H1 (cell line): ENCODE measurements around the gene TERF2IP. TPM values are rescaled to one million over a fixed set of nuclear protein-coding genes. Genes with fewer than 3 reads are reported as not detected.

Source experiments
- BRCA1 ChIP-seq: IDR thresholded peaks from 2 replicates; pipeline ENCODE4 v1.6.1; 2012; ENCODE audit warnings: low read depth, low read length, improper control_type of control experiment
- CHD2 ChIP-seq: IDR thresholded peaks from 2 replicates; pipeline ENCODE4 v1.6.1; 2012; ENCODE audit warnings: low read length, improper control_type of control experiment
- CHD7 ChIP-seq: fragments of 300-600 bp; sonication (generic); IDR thresholded peaks from 2 replicates; pipeline ENCODE4 v1.7.1; 2012; ENCODE audit warnings: low read length, moderate library complexity, mild to moderate bottlenecking, inconsistent platforms; ENCODE audit not compliant: insufficient replicate concordance
- EP300 ChIP-seq, 2 experiments: IDR thresholded peaks; 1 replicate in 1 of 2; 2 replicates in 1 of 2; pipeline ENCODE4 v1.6.1; 2011 to 2012; ENCODE audit warnings: low read depth in 2 of 2, low read length in 2 of 2, mild to moderate bottlenecking in 2 of 2, borderline replicate concordance in 1 of 2, inconsistent platforms in 1 of 2, moderate library complexity in 1 of 2
- FOSL1 ChIP-seq: IDR thresholded peaks from 2 replicates; pipeline ENCODE4 v1.6.1; 2011; ENCODE audit warnings: mild to moderate bottlenecking, low read depth, low read length, moderate library complexity; ENCODE audit not compliant: insufficient read depth
- GABPA ChIP-seq: IDR thresholded peaks from 2 replicates; pipeline ENCODE4 v1.6.1; 2011; ENCODE audit warnings: mild to moderate bottlenecking, low read length, moderate library complexity, borderline replicate concordance; ENCODE audit not compliant: insufficient read depth
- PHF8 ChIP-seq: fragments of 200-600 bp; sonication (generic); conservative IDR thresholded peaks from 2 replicates; pipeline ENCODE4 v1.7.1; 2012; ENCODE audit warnings: low read depth, mild to moderate bottlenecking, inconsistent platforms, low read length, moderate library complexity
- POU5F1 ChIP-seq: IDR thresholded peaks from 2 replicates; pipeline ENCODE4 v1.6.1; 2011; ENCODE audit warnings: low read depth, mild to moderate bottlenecking, low read length, moderate library complexity
- SAP30 ChIP-seq: fragments of 300-600 bp; sonication (generic); IDR thresholded peaks from 2 replicates; pipeline ENCODE4 v1.7.1; 2012; ENCODE audit warnings: low read length, moderate library complexity, mild to moderate bottlenecking, inconsistent platforms; ENCODE audit not compliant: insufficient read depth, insufficient replicate concordance
- SP2 ChIP-seq: IDR thresholded peaks from 2 replicates; pipeline ENCODE4 v1.6.1; 2012; ENCODE audit warnings: mild to moderate bottlenecking, low read length, inconsistent platforms
- TCF12 ChIP-seq: IDR thresholded peaks from 2 replicates; pipeline ENCODE4 v1.6.1; 2011; ENCODE audit warnings: low read depth, mild to moderate bottlenecking, low read length
- polyA plus RNA-seq, 7 experiments: library from polyadenylated mRNA; depleted of rRNA in 3 of 7; stranded (reverse) in 5 of 7; unstranded in 2 of 7; fragments of >200 nt in 5 of 7; fragments of 200-250 nt in 2 of 7; gene quantifications; 1 replicate in 5 of 7; 2 replicates in 1 of 7; 4 replicates in 1 of 7; pipeline versions ENCODE4 v1.2.1 to v1.2.3, GENCODE V29; 2011 to 2013; ENCODE audit warnings: missing spikeins in 2 of 7, mixed read lengths in 2 of 7
- total RNA-seq: library from RNA; stranded (reverse); fragmentation: NEBNext Ultra II Directional; extraction: Animal tissue kit (Norgen Biotek cat#: 25700); gene quantifications from 2 replicates; pipeline ENCODE4 v1.2.1, GENCODE V29; 2021

Gene TERF2IP
- total and polyA plus RNA-seq, 2 of the 8 experiments (the other 6 are each of a cell fraction or from before 2014, with no cell fraction given): 5.5 to 15.1 TPM

- TF ChIP-seq CHD7 (no peak), POU5F1 (no peak), TCF12 (no peak), FOSL1 (no peak), SP2 (no peak), GABPA (no peak), PHF8 (no peak), EP300 (IDR thresholded peaks at IDR 0.05; ENCODE audit: borderline replicate concordance in 1 of 2, low read depth in 2 of 2, low read length in 2 of 2) (no peak), BRCA1 (no peak), SAP30 (no peak), CHD2 (no peak)
These were observed 17.5 kb upstream of the TERF2IP start (continued) for GRCh38 chr16:75630052-75630451.
